H9 (cell line): ENCODE measurements around the gene FSIP1. TPM values are rescaled to one million over a fixed set of nuclear protein-coding genes. Genes with fewer than 3 reads are reported as not detected.

Experiments used
- DNase-seq: peaks from one replicate; pipeline ENCODE4 v3.0.0-alpha.2; 2017
- H2AFZ ChIP-seq: one replicate; pipeline ENCODE4 v1.6.1; 2013; ENCODE audit warnings: mild to moderate bottlenecking, low read length, control low read depth, moderate library complexity
- H2AK5ac ChIP-seq: 2 replicates; pipeline ENCODE4 v1.6.1; 2013; ENCODE audit warnings: low read length, control low read depth, mixed read lengths; ENCODE audit not compliant: insufficient read length
- H2BK120ac ChIP-seq: one replicate; pipeline ENCODE4 v1.6.1; 2013; ENCODE audit warnings: low read depth, mild to moderate bottlenecking, low read length, control low read depth, inconsistent platforms; ENCODE audit not compliant: poor library complexity, severe bottlenecking
- H2BK12ac ChIP-seq: 2 replicates; pipeline ENCODE4 v1.6.1; 2013; ENCODE audit warnings: low read length, control low read depth, mixed read lengths, low read depth; ENCODE audit not compliant: insufficient read length
- H2BK15ac ChIP-seq: 2 replicates; pipeline ENCODE4 v1.6.1; 2013; ENCODE audit warnings: low read depth, low read length, control low read depth
- H2BK20ac ChIP-seq: one replicate; pipeline ENCODE4 v1.6.1; 2013; ENCODE audit warnings: low read depth, mild to moderate bottlenecking, low read length, control low read depth, inconsistent platforms; ENCODE audit not compliant: poor library complexity, severe bottlenecking
- H2BK5ac ChIP-seq: 2 replicates; pipeline ENCODE4 v1.6.1; 2013; ENCODE audit warnings: low read length, control low read depth, mixed read lengths; ENCODE audit not compliant: insufficient read length
- H3K14ac ChIP-seq: 2 replicates; pipeline ENCODE4 v1.6.1; 2013; ENCODE audit warnings: low read length, control low read depth; ENCODE audit not compliant: insufficient read depth
- H3K18ac ChIP-seq: 2 replicates; pipeline ENCODE4 v1.6.1; 2013; ENCODE audit warnings: low read depth, mild to moderate bottlenecking, mixed read lengths, low read length, control low read depth; ENCODE audit not compliant: insufficient read length
- H3K23ac ChIP-seq: 2 replicates; pipeline ENCODE4 v1.6.1; 2013; ENCODE audit warnings: low read length, control low read depth, mixed read lengths, low read depth; ENCODE audit not compliant: insufficient read length
- H3K23me2 ChIP-seq: 2 replicates; pipeline ENCODE4 v1.6.1; 2013; ENCODE audit warnings: low read depth, mild to moderate bottlenecking, mixed read lengths, low read length, control low read depth; ENCODE audit not compliant: insufficient read length, poor library complexity, severe bottlenecking
- H3K27ac ChIP-seq: 2 replicates; pipeline ENCODE4 v1.5.1; 2013; ENCODE audit warnings: low read length, control low read depth, mixed read lengths, low read depth; ENCODE audit not compliant: insufficient read length
- H3K27me3 ChIP-seq: 2 replicates; pipeline ENCODE4 v1.6.1; 2013; ENCODE audit warnings: low read length, control low read depth, inconsistent platforms; ENCODE audit not compliant: insufficient read depth
- H3K4ac ChIP-seq: 2 replicates; pipeline ENCODE4 v1.6.1; 2013; ENCODE audit warnings: low read depth, mild to moderate bottlenecking, control low read depth, inconsistent platforms, low read length, moderate library complexity
- H3K4me1 ChIP-seq: 2 replicates; pipeline ENCODE4 v1.6.1; 2013; ENCODE audit warnings: low read length, control low read depth, inconsistent platforms; ENCODE audit not compliant: insufficient read depth
- H3K4me2 ChIP-seq: 2 replicates; pipeline ENCODE4 v1.6.1; 2013; ENCODE audit warnings: low read length, control low read depth, mixed read lengths; ENCODE audit not compliant: insufficient read length, insufficient read depth
- H3K56ac ChIP-seq: 2 replicates; pipeline ENCODE4 v1.6.1; 2013; ENCODE audit warnings: low read depth, mild to moderate bottlenecking, mixed read lengths, low read length, control low read depth; ENCODE audit not compliant: insufficient read length
- H3K79me1 ChIP-seq: 2 replicates; pipeline ENCODE4 v1.6.1; 2013; ENCODE audit warnings: low read depth, mild to moderate bottlenecking, moderate library complexity, low read length, control low read depth, inconsistent platforms; ENCODE audit not compliant: insufficient read depth, poor library complexity, severe bottlenecking
- H3K79me2 ChIP-seq: 2 replicates; pipeline ENCODE4 v1.6.1; 2013; ENCODE audit warnings: low read length, control low read depth, inconsistent platforms; ENCODE audit not compliant: insufficient read depth
- H3K9ac ChIP-seq: 2 replicates; pipeline ENCODE4 v1.6.1; 2013; ENCODE audit warnings: low read length, control low read depth, mixed read lengths; ENCODE audit not compliant: insufficient read length; ENCODE audit errors: extremely low read depth
- H3K9me3 ChIP-seq: one replicate; pipeline ENCODE4 v1.6.1; 2013; ENCODE audit warnings: low read depth, low read length, inconsistent platforms; ENCODE audit not compliant: control insufficient read depth
- H3T11ph ChIP-seq: one replicate; pipeline ENCODE4 v1.6.1; 2013; ENCODE audit warnings: mild to moderate bottlenecking, low read length, control low read depth, inconsistent platforms
- H4K20me1 ChIP-seq: one replicate; pipeline ENCODE4 v1.6.1; 2013; ENCODE audit not compliant: control insufficient read depth, insufficient read length, insufficient read depth
- H4K5ac ChIP-seq: 2 replicates; pipeline ENCODE4 v1.6.1; 2013; ENCODE audit warnings: low read depth, mild to moderate bottlenecking, mixed read lengths, low read length, control low read depth; ENCODE audit not compliant: insufficient read length
- H4K8ac ChIP-seq: replicated peaks from 2 replicates; pipeline ENCODE4 v1.6.1; 2013; ENCODE audit warnings: low read length, control low read depth, mixed read lengths, low read depth; ENCODE audit not compliant: insufficient read length
- H4K91ac ChIP-seq: 2 replicates; pipeline ENCODE4 v1.6.1; 2013; ENCODE audit warnings: low read depth, mild to moderate bottlenecking, moderate library complexity, mixed read lengths, low read length, control low read depth; ENCODE audit not compliant: insufficient read length
- H3K27ac Mint-ChIP-seq, 3 experiments: 2 replicates in 2 of 3; 3 replicates in 1 of 3; pipeline ENCODE4 v1.8.0; 2020 to 2021; ENCODE audit warnings: mixed read lengths in 3 of 3, mild to moderate bottlenecking in 1 of 3, moderate library complexity in 1 of 3
- H3K27me3 Mint-ChIP-seq: 2 replicates; pipeline ENCODE4 v1.8.0; 2021; ENCODE audit warnings: low read depth, mild to moderate bottlenecking, moderate library complexity, mixed read lengths
- H3K36me3 Mint-ChIP-seq, 3 experiments: 2 replicates in 2 of 3; 3 replicates in 1 of 3; pipeline ENCODE4 v1.8.0; 2020 to 2021; ENCODE audit warnings: low read depth in 3 of 3, mixed read lengths in 3 of 3; ENCODE audit not compliant: insufficient read depth in 1 of 3
- H3K4me1 Mint-ChIP-seq, 2 experiments: 2 replicates each; pipeline ENCODE4 v1.8.0; 2020; ENCODE audit warnings: mixed read lengths in 2 of 2
- H3K4me3 Mint-ChIP-seq, 2 experiments: 2 replicates in 1 of 2; 3 replicates in 1 of 2; pipeline ENCODE4 v1.8.0; 2020 to 2021; ENCODE audit warnings: mild to moderate bottlenecking in 2 of 2, mixed read lengths in 2 of 2, moderate library complexity in 1 of 2
- H3K9me3 Mint-ChIP-seq, 2 experiments: 2 replicates in 1 of 2; 3 replicates in 1 of 2; pipeline ENCODE4 v1.8.0; 2020; ENCODE audit warnings: mild to moderate bottlenecking in 2 of 2, mixed read lengths in 2 of 2, moderate library complexity in 1 of 2
- CTCF ChIP-seq: fragments of 200-600 bp; sonication (generic); conservative IDR thresholded peaks from 3 replicates; pipeline ENCODE4 v1.8.0; 2021; ENCODE audit warnings: antibody characterized with exemption, mild to moderate bottlenecking
- WGBS: extraction: QIAGEN DNeasy Blood & Tissue Kit; methylation state at CpG from one replicate; pipeline ENCODE4 v1.1.7; 2013; ENCODE audit warnings: missing lambda C conversion rate, low lambda C conversion rate, mixed read lengths; ENCODE audit not compliant: insufficient read length; ENCODE audit errors: extremely low coverage; 5-methylcytosine and 5-hydroxymethylcytosine counted together
- total RNA-seq: library from RNA; stranded (reverse); gene quantifications from 2 replicates; pipeline ENCODE4 v1.2.1, GENCODE V29; 2021

The FSIP1 gene
- total RNA-seq, 1 experiment from 2014 or later: 0.96 TPM

- H3K4me2 ChIP-seq: no peak overlapping the region
- no peak overlapping the region for H2BK5ac ChIP-seq
- no peak overlapping the region for H3K18ac ChIP-seq
- Mint-ChIP-seq H3K4me1 (peaks cover 39 to 48% of the 10 kb centered on the region in 2 experiments), H3K9me3 (no peaks in the 10 kb centered on the region), H3K4me3 (no peak overlapping the region), H3K27ac (peak overlapping the region in 1 of 3 experiments; percentile 41; a peak in 2 of 7 replicates), H3K36me3 (no peaks in the 10 kb centered on the region), H3K27me3 (no peaks in the 10 kb centered on the region)
- no peak overlapping the region for H3K9ac ChIP-seq
- WGBS: no CpG with 5 or more reads among the region's 4 CpGs
- H3K14ac ChIP-seq: no peak overlapping the region
- no peak overlapping the region for H3K56ac ChIP-seq
- no peaks in the 10 kb centered on the region for H4K20me1 ChIP-seq
- H3K79me2 ChIP-seq: no peaks in the 10 kb centered on the region
- H2BK15ac ChIP-seq: no peak overlapping the region
- no peaks in the 10 kb centered on the region for H3K27me3 ChIP-seq
- no peak overlapping the region for H3K4ac ChIP-seq
- no peaks in the 10 kb centered on the region for H3K23me2 ChIP-seq
- H4K91ac ChIP-seq: no peak overlapping the region
- no peak overlapping the region for H2BK120ac ChIP-seq
- no peak overlapping the region for H3K27ac ChIP-seq
- no peaks in the 10 kb centered on the region for H3K9me3 ChIP-seq
- H4K8ac ChIP-seq: no peak overlapping the region
- no peak overlapping the region for H4K5ac ChIP-seq
- no peaks in the 10 kb centered on the region for H3K79me1 ChIP-seq
- H2AK5ac ChIP-seq: no peak overlapping the region
- no peak overlapping the region for H2AFZ ChIP-seq
- DNase-seq: no peak
- no peak for TF ChIP-seq CTCF
- H2BK12ac ChIP-seq: no peak overlapping the region
- H3K23ac ChIP-seq: no peak overlapping the region
- no peak overlapping the region for H3T11ph ChIP-seq
- peaks cover 8% of the 10 kb centered on the region; the same call in 1 of the 2 replicates for H3K4me1 ChIP-seq
- H2BK20ac ChIP-seq: no peak overlapping the region
These were observed 114.2 kb downstream of the FSIP1 start for GRCh38 chr15:39668457-39668856.
